RWPE2 (cell line): ENCODE measurements around the gene LRRC37A3.
"Not testable (repeated sequence)": the region's sequence is repeated elsewhere in the genome, so short reads cannot be mapped to it uniquely, and the experiment has no call there.

Source experiments
- ATAC-seq: fragments of 200-7000 bp; cut with Tn5 transposase; 3 replicates; pipeline ENCODE4 v1.9.1; 2021; ENCODE audit warnings: low read depth
- DNase-seq: peaks from one replicate; pipeline ENCODE4 v3.0.0-alpha.2; 2020; ENCODE audit warnings: low spot score
- H3K27ac ChIP-seq: fragments of 450-650 bp; 2 replicates; pipeline ENCODE4 v1.5.1; 2017; ENCODE audit warnings: mild to moderate bottlenecking; ENCODE audit not compliant: poor library complexity, severe bottlenecking
- H3K27me3 ChIP-seq: fragments of 250-450 bp; sonication (Bioruptor Pico); 2 replicates; pipeline ENCODE4 v1.5.1; 2021; ENCODE audit warnings: mild to moderate bottlenecking, moderate library complexity; ENCODE audit not compliant: insufficient read depth, poor library complexity, severe bottlenecking
- H3K36me3 ChIP-seq: fragments of 250-450 bp; sonication (Bioruptor Pico); 2 replicates; pipeline ENCODE4 v1.5.1; 2020; ENCODE audit warnings: low read depth, mild to moderate bottlenecking, moderate library complexity
- H3K4me1 ChIP-seq: fragments of 250-450 bp; sonication (Bioruptor Pico); 2 replicates; pipeline ENCODE4 v1.5.1; 2021; ENCODE audit warnings: mild to moderate bottlenecking, moderate library complexity; ENCODE audit not compliant: insufficient read depth, poor library complexity, severe bottlenecking
- H3K4me3 ChIP-seq: fragments of 250-450 bp; sonication (Bioruptor Pico); 2 replicates; pipeline ENCODE4 v1.5.1; 2021; ENCODE audit warnings: mild to moderate bottlenecking, moderate library complexity; ENCODE audit not compliant: severe bottlenecking
- H3K9me3 ChIP-seq: fragments of 250-450 bp; sonication (Bioruptor Pico); 2 replicates; pipeline ENCODE4 v1.5.1; 2021; ENCODE audit warnings: mild to moderate bottlenecking, moderate library complexity; ENCODE audit not compliant: severe bottlenecking

LRRC37A3 gene

DNA sequence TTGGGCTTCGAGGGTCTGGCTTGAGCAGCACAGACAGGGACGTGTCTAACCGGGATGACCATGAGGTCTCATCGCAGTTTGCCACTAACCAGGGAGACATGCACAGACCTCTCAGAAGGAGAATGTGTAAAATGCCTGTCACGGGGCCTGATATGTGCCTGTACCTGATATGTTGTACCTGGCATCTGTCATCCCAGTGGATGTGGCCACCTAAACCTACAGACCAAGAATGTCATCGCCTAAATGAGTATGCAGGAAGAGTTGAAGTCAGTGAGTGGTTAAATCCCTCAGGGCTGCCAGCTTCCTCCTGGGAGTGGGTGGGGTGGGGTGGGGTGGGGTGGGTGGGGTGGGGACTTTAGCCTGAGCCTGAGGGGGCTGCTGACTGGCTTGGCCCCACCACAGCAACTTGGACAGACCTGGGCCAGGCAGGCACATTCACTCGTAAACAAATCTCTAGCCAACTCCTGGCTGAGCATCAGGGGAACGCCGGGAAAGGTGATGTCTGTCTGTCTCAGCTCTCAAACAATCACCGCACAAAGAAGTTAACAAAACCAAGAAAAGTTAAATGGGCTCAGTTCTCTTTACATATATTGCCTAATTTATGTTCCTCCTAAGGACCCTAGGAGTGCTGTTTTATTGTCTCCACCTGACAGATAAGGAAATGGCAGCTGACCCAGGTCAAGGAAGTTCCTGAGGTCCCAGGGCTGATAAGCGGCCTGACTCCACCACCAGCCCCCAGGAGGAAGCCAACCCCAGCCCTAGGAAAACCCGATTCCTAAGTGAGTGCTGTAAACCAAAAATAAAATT is 89.3 kb downstream of the LRRC37A3 start:
- not testable (repeated sequence) for DNase-seq, H3K27me3 ChIP-seq, H3K9me3 ChIP-seq, ATAC-seq, H3K27ac ChIP-seq, H3K36me3 ChIP-seq, H3K4me3 ChIP-seq
- H3K4me1 ChIP-seq = peaks cover 18% of the 10 kb centered on the region

DNA sequence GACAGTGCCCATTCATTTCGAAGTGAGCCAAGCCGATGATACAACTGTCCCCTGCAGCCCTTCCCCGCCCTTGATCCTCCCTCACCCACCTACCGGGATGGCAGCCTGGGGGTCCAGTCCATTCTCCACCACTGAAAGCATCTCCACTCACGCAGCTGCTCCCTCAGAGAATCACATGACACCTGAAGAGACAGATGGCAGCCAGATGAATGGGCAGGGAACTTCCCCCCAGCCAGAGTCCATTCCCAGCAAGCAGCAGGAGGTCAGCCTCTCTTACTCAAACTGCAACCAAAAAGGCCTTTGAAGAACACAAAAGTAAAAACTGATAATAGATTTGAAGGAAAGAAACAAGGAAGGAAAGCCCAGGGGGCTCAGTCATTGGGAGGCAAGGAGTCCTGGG is 90.2 kb downstream of the LRRC37A3 start:
- H3K9me3 ChIP-seq, H3K27me3 ChIP-seq, ATAC-seq, H3K4me1 ChIP-seq, H3K4me3 ChIP-seq, H3K27ac ChIP-seq, H3K36me3 ChIP-seq, DNase-seq: not testable (repeated sequence)

DNA sequence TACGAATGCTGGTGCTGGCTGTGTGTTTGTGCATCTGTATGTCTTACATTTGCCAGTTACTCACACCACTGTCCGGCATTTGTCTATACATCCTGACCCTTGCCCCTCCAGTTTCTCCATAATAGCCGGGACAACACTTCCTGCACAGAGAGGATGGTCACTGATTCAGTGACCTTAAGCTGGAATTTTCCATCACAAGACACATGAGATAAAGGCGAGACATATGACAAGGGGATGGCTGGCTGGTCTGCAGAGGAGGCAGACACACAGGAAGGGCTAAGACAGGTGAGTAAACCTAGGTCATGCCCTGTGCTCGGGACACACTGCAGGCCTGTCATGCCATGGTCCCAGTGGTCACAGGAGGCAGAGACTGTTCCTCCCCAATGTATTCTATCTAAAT is 100.4 kb downstream of the LRRC37A3 start:
- H3K9me3 ChIP-seq, H3K36me3 ChIP-seq, H3K4me1 ChIP-seq, H3K4me3 ChIP-seq, ATAC-seq, DNase-seq, H3K27me3 ChIP-seq, H3K27ac ChIP-seq: not testable (repeated sequence)

DNA sequence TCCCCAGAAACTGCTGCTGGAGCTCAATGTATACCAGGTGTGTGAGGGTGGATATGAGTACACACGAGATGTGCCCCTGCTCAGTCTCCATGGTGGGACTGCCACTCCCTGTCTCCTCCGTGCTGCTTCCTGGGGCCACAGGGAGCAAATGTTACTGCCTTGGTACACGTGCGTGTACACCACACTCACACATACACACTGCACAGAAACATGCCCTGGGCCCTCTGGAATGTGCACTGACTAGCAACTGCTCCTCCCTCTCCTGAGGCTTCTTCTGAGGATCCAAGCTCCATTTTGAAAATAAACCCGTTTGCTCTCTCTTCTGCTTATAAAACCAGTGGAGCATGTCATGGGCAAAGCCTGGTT is 103.5 kb downstream of the LRRC37A3 start:
- not testable (repeated sequence) for H3K4me3 ChIP-seq, H3K36me3 ChIP-seq, DNase-seq, H3K4me1 ChIP-seq, H3K9me3 ChIP-seq, H3K27me3 ChIP-seq
- peak overlapping the region; percentile 43 for H3K27ac ChIP-seq
- peak; percentile 35; the same call in 1 of the 3 replicates for ATAC-seq

DNA sequence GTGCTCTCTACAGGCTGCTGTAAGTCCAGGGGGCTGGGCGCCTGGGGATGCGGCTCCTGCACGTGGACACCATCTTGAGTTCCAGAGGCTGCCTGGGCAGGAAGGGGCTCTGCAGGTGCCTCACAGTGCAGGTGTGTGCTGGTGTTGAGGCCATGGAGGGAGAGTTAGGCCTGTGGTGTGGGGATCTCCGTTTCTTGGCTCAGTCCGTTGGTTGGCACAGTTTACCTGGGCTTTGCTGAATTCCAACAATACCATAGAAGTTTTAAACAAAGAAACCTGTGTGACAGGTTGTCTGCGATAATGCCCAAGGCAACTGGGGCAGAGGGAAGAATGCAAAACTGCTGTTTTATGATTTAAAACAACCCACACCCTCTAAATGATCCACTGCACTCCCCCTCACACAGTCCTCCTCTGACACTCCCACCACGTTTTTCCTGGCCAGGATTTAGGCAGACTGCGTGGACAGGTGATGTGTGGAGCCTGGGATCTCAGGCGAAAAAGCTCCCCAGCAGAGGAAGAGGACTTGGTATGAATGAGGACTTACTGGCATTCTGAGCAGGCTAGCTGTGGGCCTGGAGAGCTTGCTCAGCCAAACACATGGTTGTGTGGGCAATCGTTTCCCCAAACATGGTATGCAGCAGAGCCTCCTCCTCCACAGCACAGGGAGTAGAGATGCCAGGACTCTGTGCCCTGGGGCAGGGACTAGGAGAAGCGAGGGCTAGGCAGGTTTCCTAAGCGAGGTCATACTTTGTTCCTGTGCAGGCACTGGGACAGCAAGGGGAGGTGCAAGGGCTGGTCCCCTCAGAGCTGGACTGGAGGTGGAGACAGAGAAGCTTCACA is 104.1 kb downstream of the LRRC37A3 start:
- not testable (repeated sequence) for H3K27me3 ChIP-seq, DNase-seq, H3K9me3 ChIP-seq, H3K4me3 ChIP-seq, H3K36me3 ChIP-seq, H3K4me1 ChIP-seq
- peak overlapping the region; percentile 43 for H3K27ac ChIP-seq
- peak; percentile 75 for ATAC-seq

DNA sequence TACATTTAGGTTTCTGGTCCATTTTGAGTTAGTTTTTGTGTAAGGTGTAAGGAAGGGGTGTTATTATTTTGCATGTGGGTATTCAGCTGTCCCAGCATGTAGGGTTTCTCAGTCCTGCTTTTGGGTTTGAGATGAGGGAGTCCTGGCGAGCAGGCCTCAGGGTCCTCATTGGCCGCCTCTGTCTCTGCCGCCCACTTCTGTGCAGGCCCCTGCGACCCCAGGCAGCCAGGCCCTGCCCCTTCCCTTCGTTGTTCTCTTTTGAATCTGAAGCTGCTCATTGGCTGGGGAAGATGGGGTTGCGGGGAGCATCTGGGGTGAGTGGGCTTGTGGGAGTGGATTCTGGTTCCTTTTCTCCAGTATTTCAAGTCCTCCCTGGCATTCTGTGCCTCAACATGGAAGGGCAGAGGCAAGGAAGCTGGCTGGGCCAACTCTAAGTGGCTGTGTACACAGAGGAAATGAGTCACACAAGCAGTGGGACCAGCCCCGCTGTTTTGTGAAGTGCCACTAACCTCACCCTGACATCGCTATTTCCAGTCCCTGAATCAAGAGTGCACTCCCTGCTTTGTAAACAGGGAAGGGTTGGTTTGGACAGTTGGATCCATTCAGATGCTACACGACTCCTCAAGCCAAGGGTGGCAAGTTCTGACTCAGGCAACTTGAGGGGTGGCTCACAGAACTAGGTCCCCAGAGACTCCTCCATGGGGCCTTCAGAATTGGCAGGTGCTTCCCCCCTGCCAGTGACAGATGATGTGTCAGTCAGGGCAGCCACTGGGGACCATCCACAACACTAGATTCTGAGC is 110.9 kb downstream of the LRRC37A3 start:
- not testable (repeated sequence) for H3K27me3 ChIP-seq, DNase-seq, H3K4me3 ChIP-seq, H3K4me1 ChIP-seq, H3K36me3 ChIP-seq, H3K9me3 ChIP-seq
- H3K27ac ChIP-seq = peak overlapping the region; percentile 15
- ATAC-seq = peak; percentile 83
